HG03520 (cell line): Measurements from ENCODE around the gene ADGRL4.
A peak's percentile ranks its signal among the peaks of the same experiment; 100 is the strongest.
"Not testable (repeated sequence)": the region's sequence is repeated elsewhere in the genome, so short reads cannot be mapped to it uniquely, and the experiment has no call there.

Experiments used
- ATAC-seq: cut with Tn5 transposase; IDR thresholded peaks from one replicate; pipeline ENCODE4 v1.9.1; 2021; ENCODE audit warnings: mild to moderate bottlenecking, moderate library complexity; ENCODE audit not compliant: unreplicated experiment

The ADGRL4 gene

GRCh38 chr1:78919150-78919549, 87.4 kb downstream of the ADGRL4 start:
- no peak for ATAC-seq

DNA sequence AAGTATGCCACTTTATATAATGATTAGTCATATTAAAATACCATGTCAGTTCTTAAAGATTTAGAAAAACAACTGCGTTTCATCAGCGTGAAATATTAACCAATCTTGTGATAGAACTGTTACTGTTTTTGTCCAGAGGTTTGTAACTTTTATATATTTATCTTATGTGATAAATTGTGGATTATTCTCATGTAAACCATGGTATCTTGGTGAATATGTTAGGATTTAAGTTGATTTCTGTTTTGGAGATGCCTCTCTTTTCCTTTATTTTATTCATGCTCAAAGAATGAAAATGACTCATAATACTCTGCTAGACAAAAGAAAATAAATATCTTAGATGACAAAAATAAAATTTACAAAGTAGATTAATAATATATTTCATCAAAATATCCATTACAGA, 88.4 kb downstream of the ADGRL4 start:
- ATAC-seq = no peak

GRCh38 chr1:78916986-78917385, 89.5 kb downstream of the ADGRL4 start:
- no peak for ATAC-seq

DNA sequence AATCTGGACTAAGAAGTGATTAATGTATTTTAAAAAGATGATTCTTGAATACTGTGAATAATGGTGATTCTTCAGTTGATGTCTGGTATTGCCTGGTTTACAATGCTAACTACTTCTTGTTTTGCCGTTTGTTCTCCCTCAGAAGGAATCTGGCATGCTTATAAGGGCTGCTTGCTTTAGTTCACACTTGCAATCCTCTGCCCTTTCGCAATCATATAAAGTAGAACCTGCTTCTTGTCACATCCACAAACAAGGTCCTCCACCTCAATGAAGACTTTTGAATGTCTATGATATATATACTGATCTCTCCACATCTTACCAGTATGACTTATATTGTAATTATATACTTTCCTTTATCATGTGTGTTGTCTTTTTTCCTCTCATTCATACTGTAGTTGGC, 92.6 kb downstream of the ADGRL4 start:
- ATAC-seq = no peak

- ATAC-seq = no peak
Observed at GRCh38 chr1:78911956-78912880, 94.3 kb downstream of the ADGRL4 start.

DNA sequence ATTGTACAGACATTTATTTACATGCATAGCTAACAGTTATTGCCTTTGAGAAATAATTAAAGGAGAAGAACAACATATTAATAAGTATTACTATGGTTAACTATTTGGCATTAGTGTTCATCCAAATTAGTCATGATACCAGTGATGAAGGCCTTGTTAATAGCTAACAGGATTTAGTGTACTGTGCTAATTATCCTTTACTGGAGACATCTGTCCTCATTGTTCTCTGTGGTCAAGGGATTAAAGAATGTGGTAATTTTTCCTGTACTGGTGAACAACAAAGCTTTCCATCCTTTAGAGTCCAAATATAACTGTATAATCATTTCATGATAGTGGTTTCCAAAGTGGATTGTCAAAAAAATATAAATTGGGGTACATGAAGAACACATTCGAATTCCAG, 103.9 kb downstream of the ADGRL4 start:
- ATAC-seq = no peak

DNA sequence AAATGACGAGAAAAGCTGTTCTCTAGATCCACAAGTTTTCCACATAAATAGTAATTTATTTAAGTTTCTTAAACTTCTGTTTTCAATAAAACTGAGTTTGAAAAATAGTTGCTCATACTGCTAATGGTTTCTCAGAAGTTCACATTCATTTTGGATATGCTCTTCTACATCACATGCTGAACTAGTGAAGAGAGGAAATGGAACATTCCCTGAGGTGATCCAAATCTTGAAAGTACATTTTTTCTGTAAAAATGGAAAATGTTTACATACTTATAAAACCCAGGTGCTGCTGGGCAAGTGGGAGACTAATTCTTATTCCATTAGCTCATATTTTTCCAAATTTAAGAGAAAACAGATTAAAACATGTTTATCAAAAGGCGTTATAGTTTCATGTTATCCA, 111.7 kb downstream of the ADGRL4 start:
- no peak for ATAC-seq

- ATAC-seq = no peak
Observed at GRCh38 chr1:78892260-78892840, 114.2 kb downstream of the ADGRL4 start.

- ATAC-seq = no peak
Observed at GRCh38 chr1:78887458-78887857, 119.1 kb downstream of the ADGRL4 start.

DNA sequence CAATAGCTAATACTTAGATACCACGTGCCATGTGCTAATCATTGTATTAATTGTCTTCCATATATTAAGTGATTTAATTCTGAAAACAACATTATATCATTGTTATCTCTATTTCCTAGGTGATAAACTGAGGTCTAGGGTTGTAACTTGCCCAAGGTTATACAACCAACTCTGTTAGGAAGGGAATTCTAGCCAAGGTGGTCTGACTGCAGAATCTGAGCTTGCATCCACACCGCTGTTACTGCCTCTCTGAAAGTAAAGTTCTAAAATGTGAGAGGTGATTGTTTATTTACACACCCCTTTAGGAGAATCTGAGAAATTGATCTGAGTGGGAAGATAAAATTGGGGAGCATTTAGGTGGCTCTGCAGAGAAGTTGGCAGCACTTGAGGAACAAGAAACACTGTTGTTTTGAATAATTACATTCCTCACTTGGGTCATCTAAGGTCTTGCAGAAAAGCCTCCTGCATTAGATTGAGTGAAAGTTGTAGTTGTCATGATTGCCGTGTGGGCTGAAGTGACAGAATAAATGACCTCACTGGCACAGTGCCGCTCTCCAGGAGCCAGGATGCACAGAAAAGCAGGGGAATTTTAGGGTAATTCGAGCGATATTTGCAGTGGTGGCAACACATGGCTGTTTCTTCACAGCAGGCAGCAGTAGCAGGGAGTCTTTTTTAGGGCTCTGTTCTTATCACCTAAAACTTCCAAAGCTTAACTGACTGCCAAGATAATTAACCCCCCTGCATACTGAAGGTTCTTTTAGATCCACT, 121.7 kb downstream of the ADGRL4 start:
- no peak for ATAC-seq

DNA sequence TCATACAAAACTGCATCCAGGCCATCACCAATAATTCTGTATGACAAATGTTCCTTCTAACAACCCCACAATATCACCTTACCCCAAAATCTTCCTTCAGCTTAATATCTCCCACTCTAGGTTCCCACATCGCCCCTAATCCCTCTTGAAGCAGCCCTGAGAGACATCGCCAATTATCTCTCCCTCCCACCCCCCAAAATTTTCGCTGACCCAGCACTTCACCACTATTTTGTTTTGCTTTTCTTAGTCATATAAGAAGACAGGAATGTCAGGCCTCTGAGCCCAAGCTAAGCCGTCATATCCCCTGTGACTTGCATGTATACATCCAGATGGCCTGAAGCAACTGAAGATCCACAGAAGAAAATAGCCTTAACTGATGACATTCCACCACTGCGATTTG, 126.3 kb downstream of the ADGRL4 start:
- no peak for ATAC-seq

DNA sequence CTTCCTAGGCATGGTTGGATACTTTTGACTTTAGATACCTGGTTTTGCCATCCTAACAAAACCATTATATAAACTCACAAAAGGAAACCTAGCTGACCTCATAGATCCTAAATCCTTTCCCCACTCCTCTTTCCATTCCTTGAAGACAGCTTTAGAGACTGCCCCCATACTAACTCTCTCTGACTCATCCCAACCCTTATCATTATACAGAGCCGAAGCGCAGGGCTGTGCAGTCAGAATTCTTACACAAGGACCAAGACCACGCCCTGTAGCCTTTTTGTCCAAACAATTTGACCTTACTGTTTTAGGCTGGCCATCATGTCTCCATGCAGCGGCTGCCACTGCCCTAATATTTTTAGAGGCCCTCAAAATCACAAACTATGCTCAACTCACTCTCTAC, 130.5 kb downstream of the ADGRL4 start:
- ATAC-seq = not testable (repeated sequence)

DNA sequence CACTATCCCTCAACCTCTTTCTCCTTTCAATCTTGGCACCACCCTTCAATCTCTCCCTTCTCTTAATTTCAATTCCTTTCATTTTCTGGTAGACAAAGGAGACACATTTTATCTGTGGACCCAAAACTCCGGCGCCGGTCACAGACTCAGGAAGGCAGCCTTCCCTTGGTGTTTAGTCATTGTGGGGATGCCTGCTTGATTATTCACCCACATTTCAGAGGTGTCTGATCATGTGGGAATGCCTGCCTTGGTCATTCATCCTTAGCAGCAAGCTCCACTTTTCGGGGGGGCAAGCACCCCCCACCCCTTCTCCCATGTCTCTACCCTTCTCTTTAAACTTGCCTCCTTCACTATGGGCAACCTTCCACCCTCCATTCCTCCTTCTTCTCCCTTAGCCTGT, 133.7 kb downstream of the ADGRL4 start:
- not testable (repeated sequence) for ATAC-seq

GRCh38 chr1:78871249-78871648, 135.3 kb downstream of the ADGRL4 start:
- ATAC-seq = no peak

GRCh38 chr1:78869136-78869535, 137.4 kb downstream of the ADGRL4 start:
- no peak for ATAC-seq

DNA sequence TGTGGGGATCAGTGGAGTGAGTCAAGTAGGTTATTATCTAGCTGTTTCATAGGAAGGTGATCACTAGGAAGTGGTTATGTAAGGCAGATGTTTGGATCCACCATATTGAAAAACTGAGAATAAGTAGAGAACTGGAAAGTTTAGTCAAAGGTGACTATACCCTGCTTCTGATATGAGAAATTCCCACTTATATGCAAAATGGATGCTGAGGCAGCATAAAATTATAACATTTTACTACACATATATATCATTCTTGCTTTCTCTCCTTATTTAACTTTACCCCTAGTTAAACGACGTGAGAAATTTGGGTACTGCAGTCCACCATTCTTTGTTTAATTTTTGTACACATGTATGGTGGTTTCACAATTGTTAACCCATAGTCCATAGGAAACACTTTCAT, 142.4 kb downstream of the ADGRL4 start:
- no peak for ATAC-seq

- no peak for ATAC-seq
Observed at GRCh38 chr1:78856096-78856495, 150.4 kb downstream of the ADGRL4 start.

GRCh38 chr1:78855258-78855657, 151.3 kb downstream of the ADGRL4 start:
- ATAC-seq = peak; percentile 95

GRCh38 chr1:78854556-78854955, 152.0 kb downstream of the ADGRL4 start:
- ATAC-seq = peak; percentile 18

GRCh38 chr1:78843546-78843945, 163.0 kb downstream of the ADGRL4 start:
- ATAC-seq = no peak

DNA sequence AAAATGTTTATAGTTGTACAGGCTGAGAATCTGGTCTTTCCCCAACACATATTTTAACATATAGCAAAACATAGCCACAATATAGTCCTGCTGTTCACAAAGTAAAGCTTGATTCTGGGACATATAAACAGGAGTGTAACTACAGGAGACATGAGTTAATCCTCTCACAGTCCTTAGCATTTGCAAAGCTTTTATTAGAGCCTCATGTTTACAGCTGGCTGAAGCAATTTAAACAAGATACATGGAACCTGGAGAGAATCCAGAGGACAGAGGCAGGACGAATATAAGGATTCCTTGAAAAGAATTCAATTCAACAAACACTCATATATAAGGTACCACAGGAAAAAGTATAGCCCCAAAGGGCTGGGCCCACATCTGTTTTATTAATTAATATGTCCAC, 163.4 kb downstream of the ADGRL4 start:
- ATAC-seq = no peak
